GM18498 (cell line): ENCODE measurements around the gene DNAAF5.

ENCODE experiments used
- ATAC-seq: cut with Tn5 transposase; IDR thresholded peaks from one replicate; pipeline ENCODE4 v1.9.1; 2021; ENCODE audit warnings: mild to moderate bottlenecking, moderate library complexity; ENCODE audit not compliant: unreplicated experiment

DNAAF5 gene

DNA sequence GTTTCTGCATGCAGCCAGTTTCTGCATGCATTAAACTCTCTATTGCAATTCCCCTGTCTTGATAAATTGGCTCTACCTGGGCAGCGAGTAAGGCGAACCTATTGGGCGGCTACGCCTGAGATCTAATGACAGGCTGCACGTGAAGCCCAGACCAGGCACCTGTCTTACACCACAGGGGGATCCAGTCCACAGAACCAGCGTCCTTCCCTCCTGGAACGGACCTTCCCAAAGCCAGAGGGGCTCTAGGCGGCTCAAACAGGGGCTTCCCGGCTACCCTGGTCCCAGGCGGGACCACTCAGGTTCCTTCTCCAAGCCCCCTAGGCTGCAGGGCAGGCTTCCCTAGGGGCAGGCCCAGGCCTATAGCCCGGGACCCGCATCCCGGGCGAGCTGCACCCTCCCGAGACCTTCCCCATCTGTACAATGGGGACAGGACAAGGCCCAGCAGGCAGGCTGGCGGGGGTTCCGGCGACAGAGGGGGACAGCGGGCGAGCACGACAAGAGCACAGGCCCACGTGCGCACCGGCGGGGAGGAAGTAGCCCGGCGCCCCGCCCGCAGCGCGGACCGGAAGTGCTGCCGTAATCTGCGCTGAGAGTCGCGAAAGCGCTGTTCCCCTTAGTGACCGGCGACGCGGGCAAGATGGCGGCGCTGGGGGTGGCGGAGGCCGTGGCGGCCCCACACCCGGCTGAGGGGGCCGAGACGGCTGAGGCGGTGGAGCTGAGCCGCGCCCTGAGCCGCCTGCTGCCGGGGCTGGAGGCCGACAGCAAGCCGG, at the start of gene DNAAF5:
TSS of gene DNAAF5 (plus strand) at position 616 of the 770 bp plus-strand sequence. CDS start at position 638, 22 bp downstream.
- ATAC-seq, result peak; percentile 90

DNA sequence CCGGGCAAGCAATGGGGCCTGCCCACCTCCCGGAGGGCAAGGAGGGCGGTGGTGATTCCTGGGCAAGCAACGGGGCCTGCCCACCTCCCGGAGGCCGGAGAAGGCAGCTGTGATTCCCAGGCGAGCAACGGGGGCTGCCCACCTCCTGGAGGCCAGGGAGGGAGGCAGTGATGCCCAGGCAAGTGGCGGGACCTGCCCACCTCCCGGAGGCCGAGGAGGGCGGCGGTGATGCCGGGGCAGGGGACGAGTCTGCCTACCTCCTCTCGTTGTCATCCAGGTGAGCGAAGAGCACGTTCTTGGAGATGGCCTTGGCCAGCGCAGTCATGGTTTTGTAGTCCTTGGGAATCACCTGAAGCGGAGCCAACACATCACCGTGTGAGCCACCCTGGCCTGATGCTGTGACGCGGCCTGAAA, 49.5 kb upstream of the DNAAF5 start:
- no peak for ATAC-seq

DNA sequence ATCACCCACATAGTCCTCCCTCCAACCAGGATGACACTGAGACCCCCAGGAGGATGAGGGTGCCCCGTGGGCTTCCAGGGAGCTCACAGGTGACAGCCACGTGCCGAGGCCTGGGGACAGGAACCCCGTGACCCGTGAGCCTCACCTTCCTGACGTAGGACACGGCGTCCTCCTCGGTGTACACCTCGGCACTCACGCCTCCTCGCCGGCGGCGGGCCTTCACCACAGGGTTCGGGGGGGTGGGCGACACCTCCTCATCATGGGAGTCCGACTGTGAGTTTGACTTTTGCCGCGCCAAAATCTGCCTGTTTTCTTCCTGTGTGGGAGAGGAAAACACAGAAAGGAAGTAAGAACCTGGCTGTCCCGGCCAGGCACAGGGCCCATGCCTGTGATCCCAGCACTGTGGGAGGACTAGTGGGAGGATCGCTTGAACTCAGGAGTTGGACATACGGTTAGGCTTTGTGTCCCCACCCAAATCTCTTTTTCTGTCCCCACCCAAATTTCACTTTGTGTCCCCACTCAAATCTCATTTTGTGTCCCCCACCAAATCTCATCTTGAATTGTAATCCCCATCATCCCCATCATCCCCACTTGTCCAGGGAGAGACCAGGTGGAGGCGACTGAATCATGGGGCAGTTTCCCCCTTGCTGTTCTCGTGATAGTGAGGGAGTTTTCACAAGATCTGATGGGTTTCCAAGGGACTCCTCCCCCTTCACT, 45.9 kb upstream of the DNAAF5 start:
- no peak for ATAC-seq

DNA sequence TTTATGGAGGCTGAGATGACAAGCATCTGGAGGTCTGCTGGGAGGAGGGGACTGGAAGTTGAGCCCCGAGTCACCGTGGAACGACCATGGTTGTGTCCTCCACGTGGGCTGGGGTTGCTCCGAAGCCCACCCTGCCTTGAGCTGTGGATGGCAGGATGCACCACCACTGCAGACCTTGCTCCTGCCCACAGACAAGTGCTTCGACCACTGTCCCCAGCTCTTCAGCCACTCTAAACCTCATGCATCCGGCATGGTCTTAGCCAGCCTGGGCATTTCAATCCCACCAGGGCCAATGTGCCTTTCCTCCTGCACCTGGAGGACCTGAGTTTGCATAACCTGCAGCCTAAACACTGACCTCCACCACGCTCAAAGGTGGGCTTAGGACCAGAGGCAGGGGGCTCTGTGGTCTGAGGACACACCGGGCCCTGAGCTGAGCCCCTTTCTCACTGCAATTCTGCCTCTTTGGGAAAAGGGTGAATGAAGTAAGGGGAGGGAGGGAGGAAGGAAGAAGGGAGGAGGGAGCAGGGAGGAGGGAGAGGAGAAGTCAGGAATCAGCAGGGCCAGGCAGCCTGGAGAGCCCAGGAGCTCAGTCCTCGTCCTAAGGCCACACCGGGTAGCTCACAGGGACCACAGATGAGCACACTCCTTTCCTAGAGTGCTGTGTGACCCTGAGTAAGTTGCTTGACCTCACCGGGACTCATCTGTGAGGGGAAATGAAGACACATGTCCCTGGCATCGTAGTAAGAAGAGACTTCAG, 44.8 kb upstream of the DNAAF5 start:
- ATAC-seq, result no peak

DNA sequence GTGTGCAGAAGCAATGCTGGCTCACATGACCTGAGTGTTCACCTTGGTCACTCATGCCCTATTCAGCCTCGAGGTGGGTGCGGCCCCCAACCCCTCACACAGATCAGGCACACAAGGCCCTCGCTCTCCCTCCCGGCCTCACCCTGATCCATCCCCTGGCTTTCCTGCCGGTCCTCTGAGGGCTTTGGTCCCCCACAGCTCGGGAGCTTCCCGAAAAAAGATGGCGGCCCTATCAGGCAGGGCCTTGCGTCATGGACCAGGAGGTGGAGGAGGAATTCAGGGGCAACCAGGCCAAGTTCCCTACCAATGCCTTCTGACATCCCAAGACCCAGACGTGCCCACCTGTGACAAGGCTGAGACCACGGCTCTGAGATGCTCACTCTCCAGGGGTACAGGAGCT, 43.7 kb upstream of the DNAAF5 start:
- ATAC-seq, result no peak

DNA sequence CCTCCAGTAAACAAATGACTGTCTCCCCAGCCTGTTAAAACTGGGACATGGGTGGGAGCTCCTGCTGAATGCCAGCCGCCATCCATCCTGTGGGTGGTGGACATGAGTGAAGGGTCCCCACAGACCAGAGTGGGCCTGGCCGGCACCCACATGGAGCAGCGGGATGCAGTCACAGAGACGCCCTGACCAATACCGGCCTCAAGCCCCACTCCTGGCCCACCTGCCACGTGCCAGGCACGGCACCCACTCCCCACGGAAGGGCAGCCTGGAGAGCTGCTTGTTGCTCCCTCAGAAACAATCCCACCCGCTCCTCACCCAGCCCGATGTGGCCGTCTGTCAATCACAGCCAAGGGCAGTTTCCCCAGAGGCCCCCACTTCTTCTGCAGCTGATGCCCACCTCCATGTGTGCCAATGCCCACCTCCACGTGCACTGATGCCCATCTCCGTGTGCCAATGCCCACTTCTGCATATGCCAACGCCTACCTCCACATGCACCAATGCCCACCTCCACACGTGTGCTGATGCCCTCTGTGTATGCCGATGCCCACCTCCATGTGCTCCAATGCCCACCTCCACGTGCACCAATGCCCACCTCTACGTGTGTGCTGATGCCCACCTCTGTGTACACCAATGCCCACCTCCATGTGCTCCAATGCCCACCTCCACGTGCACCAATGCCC, 42.8 kb upstream of the DNAAF5 start:
- no peak for ATAC-seq

DNA sequence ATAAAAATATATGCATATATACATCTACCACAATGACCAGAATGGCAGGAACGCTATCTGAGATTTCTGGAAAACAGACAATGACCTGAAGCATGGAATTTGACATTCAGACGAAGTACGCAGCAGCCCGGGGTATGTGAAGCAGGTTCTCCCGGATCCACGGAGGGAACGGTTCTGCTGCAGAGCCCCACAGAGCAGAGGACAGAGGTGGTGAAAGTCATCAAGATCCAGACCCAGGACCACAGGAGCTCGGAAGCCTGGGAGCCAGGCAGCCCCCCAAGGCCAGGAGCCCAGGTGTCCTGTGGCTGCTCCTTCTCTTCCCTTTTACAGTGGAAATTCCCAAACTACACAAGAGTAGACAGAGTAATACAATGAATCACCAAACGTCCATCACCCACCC, 42.1 kb upstream of the DNAAF5 start:
- no peak for ATAC-seq

DNA sequence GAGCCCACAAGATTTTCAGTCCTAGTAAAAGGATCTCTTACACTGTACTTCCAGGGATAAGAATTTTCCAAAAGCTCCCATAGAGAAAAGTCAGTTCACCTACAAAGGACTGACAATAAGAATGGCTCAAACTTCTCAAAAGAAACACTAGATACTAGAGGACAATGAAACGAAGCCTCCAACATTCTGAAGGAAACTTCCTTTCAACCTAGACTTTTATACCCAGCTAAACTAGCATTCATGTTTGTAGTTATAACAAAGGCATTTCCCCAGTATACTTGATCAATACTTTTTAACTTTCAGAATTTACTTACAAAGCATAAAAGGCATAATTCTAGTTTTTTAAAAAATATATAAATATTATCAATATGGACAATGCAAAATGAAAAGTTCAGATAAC, 41.0 kb upstream of the DNAAF5 start:
- ATAC-seq, result no peak

DNA sequence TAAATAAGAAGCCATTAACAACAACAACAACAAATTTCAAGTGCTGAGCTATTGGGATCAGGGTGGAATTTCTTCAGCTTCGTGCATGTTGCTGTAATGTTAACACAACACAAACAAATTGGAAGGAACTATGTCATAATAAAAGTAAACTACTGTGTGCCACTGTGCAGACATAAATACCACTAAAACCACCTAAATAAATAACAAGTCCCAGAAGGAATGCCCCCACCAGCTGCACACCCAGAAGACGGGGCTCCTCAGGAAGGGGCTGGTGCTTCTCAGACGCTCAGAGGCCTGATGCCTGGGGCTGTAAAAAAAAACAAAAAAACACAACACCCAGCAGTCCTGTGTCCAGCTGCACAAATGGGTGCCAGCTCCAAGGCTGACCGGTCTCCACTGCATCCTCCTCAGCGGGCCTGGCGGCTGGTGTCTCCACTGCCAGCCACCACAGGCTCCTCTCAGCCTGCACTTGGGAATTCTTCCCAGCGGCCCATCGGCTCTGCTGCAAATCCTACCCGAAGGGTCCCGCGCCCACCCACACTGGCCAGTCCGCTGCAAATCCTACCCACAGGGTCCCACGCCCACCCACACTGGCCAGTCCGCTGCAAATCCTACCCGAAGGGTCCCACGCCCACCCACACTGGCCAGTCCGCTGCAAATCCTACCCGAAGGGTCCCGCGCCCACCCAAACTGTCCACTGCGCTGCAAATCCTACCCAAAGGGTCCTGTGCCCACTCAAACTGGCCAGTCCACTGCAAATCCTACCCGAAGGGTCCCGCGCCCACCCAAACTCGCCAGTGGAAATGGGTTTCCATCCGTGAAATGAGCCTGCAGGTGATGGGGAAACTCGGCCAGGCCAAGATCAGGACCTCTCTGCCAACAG, 35.8 kb upstream of the DNAAF5 start:
- ATAC-seq, result no peak

DNA sequence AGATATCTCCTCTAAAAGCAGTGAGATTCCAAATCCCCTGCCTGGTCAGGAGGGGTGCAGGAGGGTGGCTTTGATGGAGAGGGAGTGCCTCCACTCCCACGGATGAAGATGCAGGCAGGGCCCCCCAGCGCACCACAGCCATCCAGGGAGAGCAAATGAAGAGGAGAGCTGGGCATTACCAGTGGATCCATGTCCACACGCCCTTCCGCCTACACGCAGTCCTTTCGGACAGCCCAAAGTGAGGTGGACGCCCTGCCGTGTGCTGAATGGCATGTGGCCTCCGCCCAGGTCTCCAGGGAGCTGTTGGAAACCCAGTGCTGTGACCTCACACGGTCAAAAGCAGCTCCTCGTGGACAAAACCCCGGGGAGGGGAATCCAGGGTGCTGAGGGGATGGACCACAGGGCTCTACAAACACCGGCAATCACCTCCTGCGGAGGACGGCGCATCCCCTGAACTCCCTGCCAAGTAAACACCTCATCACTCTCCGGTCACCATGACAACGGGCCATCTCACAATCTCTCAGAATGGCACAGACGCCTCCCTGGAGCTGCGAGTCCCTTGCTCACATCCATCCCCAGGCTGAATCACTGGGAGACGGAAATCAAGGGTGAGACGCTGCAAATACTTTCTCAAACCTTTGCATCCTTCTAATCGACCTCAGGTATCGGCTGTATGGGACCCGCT, 35.0 kb upstream of the DNAAF5 start:
- no peak for ATAC-seq

DNA sequence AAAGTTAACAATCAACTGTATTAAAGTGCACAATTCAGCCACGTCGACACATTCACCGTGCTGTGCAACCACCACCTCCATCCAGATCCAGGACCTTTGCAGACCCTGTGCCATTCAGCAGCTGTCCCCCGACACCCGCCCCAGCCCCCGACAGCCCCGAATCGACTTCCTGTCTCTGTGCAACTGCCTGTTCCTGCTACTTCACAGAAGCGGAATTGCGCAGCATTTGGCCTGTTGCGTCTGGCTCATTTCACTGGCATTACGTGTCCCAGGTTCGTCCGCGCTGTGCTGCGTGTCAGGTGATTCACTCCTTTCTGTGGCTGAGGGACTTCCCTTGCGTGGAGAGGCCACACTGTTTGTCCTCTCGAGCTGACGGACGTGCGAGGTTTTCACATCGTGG, 33.2 kb upstream of the DNAAF5 start:
- no peak for ATAC-seq

DNA sequence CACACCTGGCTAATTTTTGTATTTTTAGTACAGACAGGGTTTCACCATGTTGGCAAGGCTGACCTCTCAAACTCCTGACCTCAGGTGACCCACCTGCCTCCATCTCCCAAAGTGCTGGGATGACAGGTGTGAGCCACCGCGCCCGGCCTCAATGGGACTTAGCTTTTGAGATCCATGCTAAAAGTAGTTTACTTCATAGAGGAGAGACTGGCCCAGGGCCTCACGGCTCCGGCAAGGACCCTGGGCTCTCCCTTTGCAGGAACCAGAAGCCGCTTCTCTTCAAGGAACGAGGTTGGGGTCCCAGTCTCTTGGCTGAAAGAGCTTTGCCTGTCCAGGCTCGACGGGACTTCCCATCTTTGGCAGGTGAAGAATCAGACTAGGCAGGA, 30.1 kb upstream of the DNAAF5 start:
- no peak for ATAC-seq

DNA sequence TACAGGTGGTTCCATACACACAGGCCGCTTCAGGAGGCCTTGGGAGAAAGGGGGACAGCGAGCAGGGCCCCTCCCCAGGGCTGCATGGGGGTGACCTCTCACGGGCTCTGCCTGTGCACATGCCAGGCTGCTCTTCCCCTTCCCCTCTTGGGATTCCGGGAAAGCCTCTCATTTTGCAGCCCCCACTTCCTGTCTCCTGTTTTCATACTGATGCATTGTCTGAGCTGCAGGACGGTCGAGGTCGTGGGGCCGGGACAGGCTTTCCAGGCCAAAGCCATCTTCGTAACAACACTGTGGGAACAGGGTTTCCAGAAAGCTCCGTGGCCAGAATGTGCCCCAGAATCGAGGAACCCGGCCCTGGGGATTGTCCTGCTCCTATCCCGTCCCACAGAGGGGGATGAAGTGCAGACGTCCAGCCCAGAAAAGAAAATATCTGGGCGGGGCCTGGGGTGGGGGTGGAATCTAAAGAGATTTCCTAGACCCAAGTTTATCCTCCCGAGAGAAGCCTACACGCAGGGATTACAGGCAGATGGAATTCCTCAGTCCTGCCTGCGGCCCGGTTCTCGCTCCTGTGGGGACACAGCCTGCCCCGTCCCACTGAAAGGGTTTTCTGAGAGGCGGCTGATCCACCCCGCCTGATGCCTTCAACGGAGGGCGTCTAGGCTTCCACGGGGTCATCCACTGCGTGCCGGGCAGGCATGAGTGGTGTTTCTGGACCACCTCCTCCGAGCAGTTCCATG, 29.5 kb upstream of the DNAAF5 start:
- no peak for ATAC-seq

DNA sequence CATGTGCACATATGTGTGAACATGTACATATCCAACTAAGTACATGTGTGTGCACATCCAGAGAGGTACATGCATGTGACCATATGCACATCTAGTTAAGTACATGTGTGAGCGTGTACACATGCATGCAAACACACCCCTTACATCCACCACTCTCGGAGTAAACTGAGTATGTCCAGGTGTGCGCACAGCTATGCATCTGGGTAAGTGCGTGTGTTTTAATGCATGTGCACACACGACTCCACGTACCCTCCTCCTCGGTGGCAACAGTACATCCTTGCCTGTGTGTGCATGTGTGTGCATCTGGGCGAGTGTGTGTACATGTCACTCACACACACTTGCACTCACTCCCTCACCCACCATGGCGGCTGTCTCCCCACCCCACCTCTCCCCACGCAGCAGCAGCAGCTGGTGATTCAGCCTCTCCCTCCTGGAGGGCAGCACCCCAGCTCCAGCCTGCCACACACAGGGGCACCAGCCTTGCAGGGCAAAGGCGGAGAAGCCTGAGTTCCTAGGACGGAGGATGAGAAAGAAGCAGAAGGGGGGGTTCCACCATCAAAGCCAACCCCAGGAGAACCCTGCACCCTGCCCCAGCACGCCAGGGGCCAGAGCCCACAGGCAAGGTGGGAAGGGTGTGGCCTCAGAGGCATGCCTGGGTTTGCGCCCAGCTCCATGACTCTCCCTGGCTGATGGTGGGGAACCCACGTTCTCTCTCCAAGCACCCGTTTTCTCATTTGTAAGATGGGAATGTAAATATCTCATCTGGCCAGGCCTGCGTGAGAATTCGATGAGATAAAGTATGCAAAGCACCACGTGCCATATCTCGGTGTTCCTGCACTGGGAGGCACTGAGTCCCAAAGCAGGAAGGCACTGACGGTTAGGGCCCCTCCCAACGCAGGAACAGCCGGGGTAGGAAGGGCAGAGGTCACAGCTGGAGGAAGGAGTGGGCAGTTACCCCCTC, 27.7 kb upstream of the DNAAF5 start:
- no peak for ATAC-seq

DNA sequence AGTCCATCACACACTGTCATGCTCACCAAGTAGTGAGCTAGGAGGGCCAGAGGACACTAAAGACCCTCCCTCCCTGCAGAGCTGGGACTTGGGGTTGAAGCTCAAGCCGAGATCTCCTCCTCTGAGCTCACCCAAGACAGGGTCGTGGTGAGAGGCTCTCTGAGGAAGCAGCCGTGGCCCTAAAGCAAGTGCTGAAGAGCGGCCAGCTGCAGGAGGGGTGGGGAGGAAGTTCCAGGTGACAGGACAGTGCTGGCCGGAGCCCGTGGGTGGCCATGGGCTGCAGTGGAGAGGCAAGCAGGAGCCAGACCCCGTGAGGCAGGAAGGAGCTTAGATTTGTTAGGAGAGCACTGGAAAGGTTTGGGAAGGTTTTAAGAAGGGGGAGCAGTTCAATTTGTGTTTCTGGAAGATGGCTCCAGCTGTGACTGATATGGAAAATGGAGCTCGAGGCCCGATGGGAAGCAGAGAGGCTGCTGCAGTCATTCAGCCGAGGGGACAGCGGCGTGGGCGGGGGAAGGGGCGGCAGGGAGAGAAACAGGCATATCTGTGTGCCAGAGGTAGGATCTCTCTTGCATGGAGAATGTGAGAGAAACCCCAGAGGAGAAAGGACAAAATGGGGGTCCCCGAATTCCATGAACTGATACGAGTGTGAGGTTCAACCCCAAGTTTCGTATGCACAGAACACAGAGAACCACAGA, 26.9 kb upstream of the DNAAF5 start:
- ATAC-seq, result no peak

DNA sequence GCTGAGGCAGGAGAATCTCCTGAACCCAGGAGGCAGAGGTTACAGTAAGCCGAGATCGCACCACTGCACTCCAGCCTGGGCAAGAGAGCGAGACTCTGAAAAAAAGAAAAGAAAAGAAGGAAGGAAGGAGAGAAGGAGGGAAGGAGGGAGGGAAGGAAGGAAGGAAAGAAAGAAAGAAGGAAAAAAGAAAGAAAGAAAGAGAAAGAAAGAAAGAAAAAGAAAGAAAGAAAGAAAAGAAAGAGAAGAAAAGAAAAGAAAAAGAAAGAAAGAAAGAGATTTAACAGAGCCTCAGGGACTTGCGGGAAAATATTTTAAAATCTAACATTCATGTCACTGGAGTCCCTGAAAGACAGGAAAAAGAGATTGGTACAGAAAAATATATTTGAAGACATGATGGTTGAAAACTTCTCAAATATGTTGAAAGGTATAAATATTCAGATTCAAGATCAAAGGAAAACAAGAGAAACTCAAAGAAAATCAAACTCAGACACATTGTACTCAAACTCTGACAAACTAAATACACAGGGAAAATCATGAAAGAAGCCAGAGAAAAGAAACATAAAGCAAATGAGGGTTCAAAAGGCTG, 25.3 kb upstream of the DNAAF5 start:
- no peak for ATAC-seq

DNA sequence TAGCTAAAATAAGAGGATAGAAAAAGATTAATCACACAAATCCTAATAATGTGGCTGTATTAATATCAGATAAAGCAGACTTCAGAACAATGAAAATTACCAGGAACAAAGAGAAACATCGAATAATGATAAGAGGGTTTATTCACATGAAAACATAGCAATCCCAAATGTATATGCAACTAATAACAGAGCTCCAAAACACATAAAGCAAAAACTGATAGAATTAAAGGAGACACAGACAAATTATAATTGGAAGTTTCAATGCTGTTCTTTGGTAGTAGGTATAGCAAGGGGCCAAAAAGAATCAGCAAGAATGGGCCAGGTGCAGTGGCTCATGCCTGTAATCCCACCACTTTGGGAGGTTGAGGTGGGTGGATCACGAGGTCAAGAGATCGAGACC, 23.4 kb upstream of the DNAAF5 start:
- ATAC-seq, result no peak
